K562 (cell line): ENCODE data around the gene PELI2. TPM values are rescaled to one million over a fixed set of nuclear protein-coding genes. Genes with fewer than 3 reads are reported as not detected.
A peak's percentile ranks its signal among the peaks of the same experiment; 100 is the strongest.

Experiments used
- ATF1 ChIP-seq, 2 experiments: fragments of 450-650 bp in 1 of 2; IDR thresholded peaks; 2 replicates each; pipeline ENCODE4 v1.6.1; 2016; ENCODE audit warnings: missing compliant biosample characterization in 1 of 2, missing genetic modification characterization in 1 of 2
- E2F1 ChIP-seq: sonication (generic); formaldehyde crosslinking; IDR thresholded peaks from 2 replicates; pipeline ENCODE4 v1.8.1; 2023; ENCODE audit warnings: mild to moderate bottlenecking, missing genetic modification reagents, moderate library complexity
- ELF1 ChIP-seq: fragments of 200-800 bp; sonication (Bioruptor generic); IDR thresholded peaks from 2 replicates; pipeline ENCODE4 v1.6.1; 2016; ENCODE audit warnings: missing genetic modification characterization, missing compliant biosample characterization
- JUND ChIP-seq, 2 experiments: IDR thresholded peaks; 2 replicates in 1 of 2; 3 replicates in 1 of 2; pipeline ENCODE4 v1.6.1; 2011; ENCODE audit warnings: borderline replicate concordance in 2 of 2, low read depth in 2 of 2, low read length in 2 of 2, improper control_type of control experiment in 1 of 2, missing biosample characterization in 1 of 2, missing genetic modification characterization in 1 of 2, missing genetic modification reagents in 1 of 2
- NCOR1 ChIP-seq: fragments of 450-650 bp; IDR thresholded peaks from 2 replicates; pipeline ENCODE4 v1.6.1; 2016; ENCODE audit warnings: mild to moderate bottlenecking, moderate library complexity
- NFATC3 ChIP-seq: fragments of 450-650 bp; IDR thresholded peaks from 2 replicates; pipeline ENCODE4 v1.6.1; 2017; ENCODE audit warnings: mild to moderate bottlenecking
- RBM22 ChIP-seq: fragments of 200-400 bp; formaldehyde crosslinking; IDR thresholded peaks from 2 replicates; pipeline ENCODE4 v1.6.1; 2018; ENCODE audit warnings: low read length, low read depth; ENCODE audit not compliant: poor library complexity, severe bottlenecking
- REST ChIP-seq, 2 experiments: fragments of 450-650 bp; formaldehyde crosslinking in 1 of 2; IDR thresholded peaks; 2 replicates each; pipeline versions ENCODE4 v1.4.0 to v1.6.1; 2014 to 2020; ENCODE audit warnings: mild to moderate bottlenecking in 2 of 2, borderline replicate concordance in 1 of 2, low read depth in 1 of 2
- TAL1 ChIP-seq: fragments of 450-650 bp; IDR thresholded peaks from 2 replicates; pipeline ENCODE4 v1.6.1; 2016; ENCODE audit warnings: mild to moderate bottlenecking
- ZNF740 ChIP-seq, 3 experiments: fragments of 200-800 bp in 1 of 3; sonication (Bioruptor generic) in 1 of 3; sonication (generic) in 1 of 3; formaldehyde crosslinking in 1 of 3; IDR thresholded peaks; 2 replicates each; pipeline versions ENCODE4 v1.6.1 to v1.8.0; 2016 to 2022; ENCODE audit warnings: mild to moderate bottlenecking in 2 of 3, missing compliant biosample characterization in 2 of 3, missing genetic modification characterization in 2 of 3, missing genetic modification reagents in 1 of 3
- polyA plus RNA-seq, 8 experiments: library from polyadenylated mRNA; depleted of rRNA in 4 of 8; stranded (reverse) in 5 of 8; unstranded in 3 of 8; fragments of >200 nt; fragmentation: Nextera tagmentation in 2 of 8; fragmentation: Illumina TruSeq in 1 of 8; extraction: Ambion mirVana in 2 of 8; extraction: Trizol in 1 of 8; gene quantifications; 2 replicates each; pipeline versions ENCODE4 v1.2.1 to v1.2.3, GENCODE V29; 2011 to 2014; ENCODE audit warnings: inconsistent platforms in 1 of 8, missing spikeins in 1 of 8
- total RNA-seq, 7 experiments: library from RNA; depleted of rRNA in 6 of 7; stranded (reverse); fragments of >200 nt in 6 of 7; fragmentation: Illumina TruSeq in 2 of 7; extraction: Trizol in 2 of 7; gene quantifications; 2 replicates each; pipeline versions ENCODE4 v1.2.1 to v1.2.3, GENCODE V29; 2011 to 2021; ENCODE audit warnings: low replicate concordance in 1 of 7
- TF ChIP-seq, protein P1 (sequence below): sonication (generic); formaldehyde crosslinking; IDR thresholded peaks from 2 replicates; pipeline ENCODE4 v1.5.0; 2020; ENCODE audit warnings: missing genetic modification reagents

Gene PELI2
- total and polyA plus RNA-seq, 9 of the 15 experiments (the other 6 are each of a cell fraction or from before 2014, with no cell fraction given), result 0.20 to 1.5 (median 0.44) TPM

DNA sequence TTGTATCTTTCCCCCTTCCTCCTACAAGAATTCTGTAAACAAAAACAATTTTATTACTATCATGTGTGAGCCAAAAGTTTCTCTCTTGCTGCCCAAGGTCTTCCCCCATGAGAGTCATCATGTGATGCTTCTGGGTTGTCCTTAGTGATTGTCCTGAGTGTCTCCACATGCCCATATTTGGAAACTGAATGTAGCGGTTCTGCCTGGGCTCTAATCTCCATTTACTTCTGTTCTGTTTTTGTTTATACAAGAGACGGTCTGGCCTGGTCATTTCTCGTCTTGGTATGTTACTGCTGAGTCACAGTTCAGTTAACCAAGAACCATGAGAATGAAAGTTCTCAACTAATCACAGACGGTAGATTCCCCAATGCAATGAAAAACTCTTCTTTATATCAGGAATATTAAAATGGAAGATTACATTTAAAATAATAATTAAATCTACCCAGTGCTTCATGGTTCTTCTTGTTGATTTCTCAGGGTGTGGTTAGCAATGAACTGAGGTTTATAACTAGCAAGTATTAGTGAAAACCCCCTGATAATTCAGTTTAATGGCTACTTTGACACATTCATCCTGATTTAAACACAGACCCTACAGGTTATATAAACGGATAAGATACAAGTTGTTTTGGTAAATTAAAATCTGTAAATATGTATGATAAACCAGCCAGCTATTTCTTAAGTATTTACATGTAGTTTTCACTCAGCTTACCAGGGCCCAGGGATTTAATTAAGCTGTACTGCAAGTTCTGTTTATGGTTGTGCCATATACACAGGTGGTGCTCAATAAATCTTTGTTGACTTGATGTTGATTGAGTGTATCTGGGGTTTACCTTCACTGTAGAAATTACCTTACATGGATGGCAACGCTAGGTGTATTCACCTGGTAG lies 81.1 kb downstream of the PELI2 start (continued):
- peak; percentile 63 for TF ChIP-seq NCOR1
- peak; percentile 63 for TF ChIP-seq TAL1
- TF ChIP-seq ELF1, result no peak
- TF ChIP-seq E2F1, result no peak
- peak; percentile 61 for TF ChIP-seq REST (IDR thresholded peaks at IDR 0.05; ENCODE audit: borderline replicate concordance)
- no peak for TF ChIP-seq REST (CRISPR knock-in tag; IDR thresholded peaks at IDR 0.05; ENCODE audit: low read depth)
- no peak for TF ChIP-seq NFATC3
- TF ChIP-seq, protein P1, sequence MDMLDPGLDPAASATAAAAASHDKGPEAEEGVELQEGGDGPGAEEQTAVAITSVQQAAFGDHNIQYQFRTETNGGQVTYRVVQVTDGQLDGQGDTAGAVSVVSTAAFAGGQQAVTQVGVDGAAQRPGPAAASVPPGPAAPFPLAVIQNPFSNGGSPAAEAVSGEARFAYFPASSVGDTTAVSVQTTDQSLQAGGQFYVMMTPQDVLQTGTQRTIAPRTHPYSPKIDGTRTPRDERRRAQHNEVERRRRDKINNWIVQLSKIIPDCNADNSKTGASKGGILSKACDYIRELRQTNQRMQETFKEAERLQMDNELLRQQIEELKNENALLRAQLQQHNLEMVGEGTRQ (CRISPR knock-in tag), result peak; percentile 79
- TF ChIP-seq RBM22, result no peak
- peak; percentile 72; the same call in 1 of the 2 replicates for TF ChIP-seq JUND (IDR thresholded peaks at IDR 0.05; ENCODE audit: borderline replicate concordance, low read depth, low read length)
- TF ChIP-seq JUND (tag; IDR thresholded peaks at IDR 0.05; ENCODE audit: borderline replicate concordance, low read depth, low read length), result peak; percentile 57; the same call in 1 of the 3 replicates
- TF ChIP-seq ZNF740 (CRISPR knock-in tag; IDR thresholded peaks at IDR 0.05), result no peak
- TF ChIP-seq ZNF740 (tag; IDR thresholded peaks at IDR 0.05), result peak in 1 of 2 experiments; percentile 41; a peak in 1 of 4 replicates
- TF ChIP-seq ATF1 (CRISPR knock-in tag; IDR thresholded peaks at IDR 0.05), result no peak
- TF ChIP-seq ATF1 (tag; IDR thresholded peaks at IDR 0.05), result peak; percentile 30; the same call in 1 of the 2 replicates
